Sigmoid colon (tissue), 4 donors: ENCODE results near the gene KRTAP10-5.

Source experiments
- CTCF ChIP-seq, 4 experiments: fragments of 450-650 bp in 3 of 4; fragments of 200-600 bp in 1 of 4; IDR thresholded peaks; one replicate each; pipeline ENCODE4 v1.5.1; 2016 to 2019; ENCODE audit warnings: antibody characterized with exemption in 4 of 4, mild to moderate bottlenecking in 3 of 4, moderate library complexity in 2 of 4
- POLR2A ChIP-seq, 2 donors: fragments of 450-650 bp; IDR thresholded peaks; one replicate each; pipeline ENCODE4 v1.6.1; 2016; ENCODE audit warnings: antibody characterized with exemption in 2 of 2, mild to moderate bottlenecking in 2 of 2, moderate library complexity in 2 of 2
- POLR2AphosphoS5 ChIP-seq, 4 donors: sonication (generic); formaldehyde crosslinking; IDR thresholded peaks; one replicate each; pipeline ENCODE4 v1.6.1; 2017; ENCODE audit warnings: antibody characterized with exemption in 4 of 4

GRCh38 chr21:44564886-44565598, 15.4 kb downstream of the KRTAP10-5 start:
- TF ChIP-seq CTCF (IDR thresholded peaks at IDR 0.05) = no peak
- no peak for TF ChIP-seq POLR2A (IDR thresholded peaks at IDR 0.05)
- TF ChIP-seq POLR2AphosphoS5 (IDR thresholded peaks at IDR 0.05) = no peak
